Stimulated activated CD8-positive, alpha-beta memory T cell treated with anti-CD3 and anti-CD28 coated beads, Interleukin-15, amount 100 ng/mL, for 24 hours (primary cell): ENCODE measurements around the gene GRM4.
A peak's percentile ranks its signal among the peaks of the same experiment; 100 is the strongest.

ENCODE experiments used
- DNase-seq: peaks from one replicate; pipeline ENCODE4 v3.0.0-alpha.2; 2020; ENCODE audit warnings: low read depth

The GRM4 gene

GRCh38 chr6:34041385-34041784 lies 104.5 kb downstream of the GRM4 start:
- DNase-seq, result no peak

GRCh38 chr6:34039943-34040342 lies 105.9 kb downstream of the GRM4 start:
- no peak for DNase-seq

- DNase-seq, result no peak
Observed at GRCh38 chr6:34037151-34037550, 108.7 kb downstream of the GRM4 start.

DNA sequence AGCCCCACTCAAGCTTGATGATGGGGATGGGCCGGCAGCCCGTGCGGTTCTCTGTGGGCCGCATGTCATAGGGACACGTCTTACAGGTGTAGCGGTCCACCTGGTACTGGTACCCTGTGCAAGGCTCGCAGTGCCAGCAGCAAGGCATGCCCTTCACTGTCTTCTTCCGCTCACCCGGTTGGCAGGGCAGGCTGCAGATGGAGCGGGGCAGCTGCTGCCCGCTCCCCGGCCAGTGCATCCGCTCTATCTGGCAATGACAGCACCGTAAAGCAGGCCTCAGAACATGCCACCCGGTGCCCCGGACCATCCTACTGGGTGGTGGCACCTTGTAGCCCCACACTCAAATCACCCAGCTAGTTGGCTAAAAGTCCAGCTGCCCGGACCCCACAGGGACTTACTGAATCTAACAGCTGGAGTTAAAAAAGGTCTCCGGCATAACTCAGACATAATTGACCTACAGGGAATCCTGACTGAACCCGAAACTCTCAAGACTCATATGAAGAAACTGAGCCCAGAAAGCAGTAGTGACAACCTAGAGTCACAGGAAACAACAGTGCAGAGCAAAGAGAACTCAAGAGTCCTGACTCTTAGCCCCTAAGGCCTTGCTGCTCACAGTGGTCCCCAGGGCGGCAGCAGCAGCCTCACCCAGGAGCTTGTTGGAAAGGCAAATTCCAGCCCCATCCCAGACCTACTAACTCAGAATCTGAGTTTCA lies 109.4 kb downstream of the GRM4 start:
- DNase-seq, result no peak

DNA sequence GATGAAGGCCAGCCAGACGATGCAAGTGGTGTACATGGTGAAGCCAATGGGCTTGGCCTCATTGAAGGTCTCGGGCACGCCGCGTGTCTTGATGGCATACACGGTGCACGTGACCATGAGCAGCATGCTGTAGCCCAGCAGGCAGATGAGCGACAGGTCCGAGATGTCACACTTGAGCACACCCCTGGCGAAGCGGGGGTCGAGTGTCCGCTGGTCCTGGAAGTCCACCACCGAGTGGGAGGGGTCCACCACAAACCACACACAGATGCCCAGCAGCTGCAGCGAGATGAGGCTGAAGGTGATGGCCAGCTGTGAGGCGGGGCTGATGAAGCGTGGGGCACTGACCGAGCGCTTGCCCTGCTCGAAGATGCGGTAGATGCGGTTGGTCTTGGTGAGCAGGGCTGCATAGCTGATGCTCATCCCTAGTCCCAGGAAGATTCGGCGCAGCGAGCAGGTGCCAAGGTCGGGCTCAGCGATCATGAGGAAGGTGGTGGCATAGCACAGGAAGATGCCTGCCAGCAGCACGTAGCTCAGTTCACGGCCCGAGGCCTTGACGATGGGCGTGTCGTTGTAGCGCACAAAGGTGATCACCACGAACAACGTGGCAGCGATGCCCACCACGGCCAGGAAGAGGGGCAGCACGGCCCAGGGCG lies 110.1 kb downstream of the GRM4 start:
- DNase-seq, result no peak

- DNase-seq, result no peak
Observed at GRCh38 chr6:34035161-34035560, 110.7 kb downstream of the GRM4 start.

DNA sequence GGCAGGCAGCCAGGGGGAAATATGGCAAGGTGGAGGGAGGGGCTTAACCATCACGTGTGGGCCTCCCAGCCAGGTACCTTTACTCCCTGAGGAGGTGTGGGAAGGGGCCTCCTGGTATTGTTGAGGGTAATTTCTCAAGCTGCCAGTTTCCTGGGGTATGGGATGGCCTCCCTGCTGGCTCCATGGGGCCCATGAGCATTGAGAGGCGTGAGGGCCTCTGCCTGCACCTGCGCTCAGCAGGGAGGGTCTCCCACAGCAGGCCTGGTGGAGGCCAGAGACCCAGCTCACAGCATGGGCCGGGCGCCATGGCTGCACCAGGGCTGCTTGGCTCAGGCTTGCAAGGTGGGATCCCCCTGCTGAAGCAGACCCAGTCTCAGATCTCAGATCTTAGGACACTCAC lies 113.0 kb downstream of the GRM4 start:
- DNase-seq, result no peak

DNA sequence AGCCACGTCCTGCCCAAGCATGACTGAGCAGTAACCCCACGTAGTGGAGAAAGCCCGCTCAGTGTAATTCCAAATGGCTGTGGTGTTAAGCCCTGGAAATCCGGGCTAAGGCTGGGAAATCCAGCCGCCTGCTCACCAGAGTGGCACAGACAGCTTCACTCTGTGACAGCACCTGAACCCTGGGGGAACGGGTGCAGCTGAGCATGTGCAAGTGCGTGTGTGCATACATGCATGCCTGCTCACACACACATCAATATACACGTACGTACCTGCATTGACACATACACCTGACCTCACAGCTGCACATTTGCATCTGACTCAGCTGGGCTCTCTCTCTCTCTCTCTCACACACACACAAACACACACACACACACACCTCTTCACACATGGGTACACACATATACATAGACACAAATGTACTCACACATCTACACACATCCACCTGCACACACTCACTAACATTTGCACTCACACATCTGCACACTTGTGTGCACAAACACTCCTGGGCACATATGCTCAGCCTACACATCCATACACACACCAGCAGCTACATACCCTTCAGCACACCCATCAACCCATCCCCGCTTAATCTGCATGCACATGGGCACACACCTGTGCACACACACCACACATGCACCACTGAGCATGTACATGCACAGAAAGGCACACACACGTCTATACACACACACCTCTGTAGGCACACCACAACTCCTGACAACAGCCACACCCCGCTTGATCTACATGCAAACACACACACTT lies 114.1 kb downstream of the GRM4 start:
- DNase-seq, result no peak

DNA sequence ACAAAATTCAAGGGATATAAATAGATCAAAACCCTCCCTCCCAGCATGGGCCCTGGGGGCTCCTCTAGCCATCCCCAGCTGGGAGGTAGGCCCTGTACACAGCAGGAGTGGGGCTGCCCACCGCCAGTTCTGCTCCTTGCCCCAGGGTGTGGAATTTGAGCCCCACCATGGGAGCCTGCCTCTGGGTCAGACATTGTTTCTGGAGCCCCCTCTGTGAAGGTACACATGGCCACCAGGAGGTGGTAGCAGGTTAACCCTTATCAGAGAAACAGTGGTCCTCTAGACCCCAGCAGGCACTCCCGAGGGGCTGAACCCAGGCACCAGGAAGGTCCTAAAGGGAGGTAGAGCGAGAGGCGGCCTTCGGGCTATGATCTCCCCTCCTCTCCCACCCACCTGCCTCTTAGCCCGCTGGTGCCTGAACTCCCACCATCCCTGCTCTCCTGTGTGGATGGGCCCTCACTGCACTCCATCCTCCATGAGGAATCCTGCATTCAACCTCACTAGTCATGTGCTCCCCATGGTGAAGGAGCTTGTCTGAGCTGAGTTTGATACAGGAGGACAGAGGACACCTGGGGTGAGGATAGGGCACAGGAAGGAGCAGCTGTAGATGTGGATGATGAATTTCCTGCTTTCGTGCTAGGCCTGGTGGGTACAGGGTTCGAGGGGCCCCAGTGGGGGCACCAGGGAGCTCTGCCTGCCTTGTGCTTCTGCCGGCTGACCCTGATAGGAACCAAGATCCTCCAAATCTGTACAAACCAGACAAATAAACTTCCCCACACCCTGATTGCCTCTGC lies 114.9 kb downstream of the GRM4 start:
- DNase-seq, result no peak

- DNase-seq, result no peak
Observed at GRCh38 chr6:34029489-34030280, 116.2 kb downstream of the GRM4 start.

DNA sequence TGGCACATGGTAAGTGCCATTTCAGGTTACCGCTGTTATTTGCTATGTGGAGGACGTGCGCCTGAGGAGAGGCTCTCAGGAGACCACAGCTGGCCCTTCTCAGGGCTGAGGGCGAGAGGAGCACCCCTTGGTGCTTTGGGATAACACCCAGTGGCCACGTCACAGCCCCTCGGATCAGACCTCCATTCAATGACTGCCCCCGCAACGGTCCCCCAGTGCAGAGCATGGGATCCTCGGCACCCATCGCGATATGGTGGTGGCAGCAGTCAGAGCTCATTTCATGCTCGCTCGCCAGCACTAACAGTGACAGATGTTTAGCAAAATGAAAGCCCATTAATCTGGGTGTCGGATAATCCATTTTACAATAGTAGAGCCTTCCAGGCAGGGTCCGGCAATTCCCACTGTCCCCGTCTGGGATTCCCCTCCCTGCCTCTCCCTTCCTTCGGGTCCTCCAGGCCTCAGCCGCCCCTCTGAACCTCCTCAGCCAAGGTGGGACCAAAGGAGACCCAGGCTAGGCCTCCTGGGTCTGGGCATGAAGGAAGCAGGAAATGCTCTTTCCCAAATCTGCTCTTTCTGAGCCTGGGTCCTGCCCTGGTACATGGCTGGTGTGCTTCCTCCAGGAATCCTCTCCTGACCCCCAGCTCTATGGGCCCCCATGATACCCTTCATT lies 117.1 kb downstream of the GRM4 start:
- no peak for DNase-seq

- no peak for DNase-seq
Observed at GRCh38 chr6:34027939-34028441, 117.9 kb downstream of the GRM4 start.

- DNase-seq, result peak; percentile 54
Observed at GRCh38 chr6:34027445-34027936, 118.4 kb downstream of the GRM4 start.

DNA sequence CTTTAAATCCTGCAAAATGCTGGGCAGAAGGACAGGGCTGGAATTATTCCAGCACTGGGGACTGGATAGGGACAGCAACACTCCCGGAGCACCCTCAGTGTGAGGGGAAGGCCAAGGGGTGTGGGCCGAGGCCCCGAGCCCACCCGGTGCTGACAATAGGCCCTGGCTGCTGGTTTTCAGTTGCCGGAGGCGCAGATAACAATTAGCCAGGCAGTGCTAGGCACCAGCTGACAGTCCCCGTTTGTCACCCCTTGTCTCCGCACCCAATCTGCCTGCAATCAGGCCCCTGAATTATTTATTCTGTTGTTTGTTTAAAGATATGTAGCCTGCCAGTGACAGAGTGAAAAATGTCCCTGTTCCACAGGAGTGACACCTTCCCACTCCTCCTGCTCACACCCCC lies 120.0 kb downstream of the GRM4 start:
- no peak for DNase-seq

DNA sequence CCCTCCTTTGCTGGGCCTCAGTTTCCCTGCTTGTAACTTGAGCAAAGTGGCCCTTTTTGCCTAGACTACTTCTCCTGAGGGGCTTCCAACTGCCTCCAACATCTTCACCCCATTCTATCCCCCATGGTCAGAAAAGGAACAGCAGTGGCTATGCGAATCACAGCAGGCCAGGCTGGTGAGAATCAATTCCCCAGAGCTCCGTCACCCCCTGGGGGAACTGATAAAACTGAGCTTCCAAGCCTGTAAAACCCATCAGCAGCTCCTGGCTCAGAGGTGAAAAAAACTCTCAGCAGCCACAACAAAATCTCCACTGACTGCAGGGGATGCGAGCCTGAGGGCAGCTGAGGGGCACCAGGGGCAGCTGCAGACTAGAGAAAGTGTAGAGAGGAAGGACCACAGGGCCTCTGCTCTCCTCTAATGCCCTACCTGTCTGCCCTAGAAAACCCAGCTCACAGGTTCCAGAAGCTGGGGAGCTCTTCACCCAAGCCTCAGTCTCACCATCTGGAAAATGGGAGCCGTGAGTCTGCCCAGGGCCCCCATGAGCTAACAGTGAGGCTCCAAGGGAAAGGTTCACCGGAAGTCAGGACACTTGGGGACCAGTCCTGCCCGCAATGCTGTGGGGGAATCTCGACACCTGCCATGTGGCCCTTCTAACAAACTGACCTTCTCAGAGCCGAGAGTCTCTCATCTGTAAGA lies 120.6 kb downstream of the GRM4 start:
- DNase-seq, result no peak

GRCh38 chr6:34022873-34023255 lies 123.0 kb downstream of the GRM4 start:
- no peak for DNase-seq

DNA sequence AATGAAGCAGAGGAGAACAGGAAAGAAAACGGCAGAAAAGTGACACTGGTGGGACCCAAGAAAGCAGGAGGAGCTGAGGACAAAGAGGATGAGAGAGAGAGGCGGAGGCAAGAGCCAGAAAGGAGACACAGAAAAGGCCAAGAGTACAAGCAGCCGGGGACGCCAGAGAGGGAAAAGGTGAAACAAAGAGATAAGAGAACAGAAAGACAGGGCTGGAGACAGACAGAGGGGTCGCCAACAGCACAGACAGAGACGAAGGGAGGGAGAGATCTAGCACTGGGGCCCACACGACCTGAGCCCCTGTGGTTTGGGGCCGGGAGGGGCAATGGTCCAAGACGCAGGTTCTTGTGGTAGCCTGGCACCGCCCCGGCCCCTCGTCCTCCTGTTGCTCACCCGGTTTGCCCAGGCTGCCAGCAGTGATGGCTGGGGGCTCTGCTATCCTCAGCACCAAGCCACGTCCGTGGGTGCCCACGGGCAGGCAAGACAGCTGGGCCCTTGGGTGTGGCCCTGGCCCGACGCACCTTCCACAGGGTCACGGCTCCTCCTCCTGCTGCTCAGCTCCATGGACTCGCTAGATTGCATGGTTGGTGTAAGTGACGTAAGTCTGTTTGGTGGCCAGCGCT lies 123.5 kb downstream of the GRM4 start:
- no peak for DNase-seq

- DNase-seq, result no peak
Observed at GRCh38 chr6:34021554-34022190, 124.2 kb downstream of the GRM4 start.
